ENCODE results near the gene PPHLN1. TPM values are rescaled to one million over a fixed set of nuclear protein-coding genes. Genes with fewer than 3 reads are reported as not detected.

PPHLN1 gene
- total RNA-seq, 1 donor from 2014 or later = 57.2 TPM

DNA sequence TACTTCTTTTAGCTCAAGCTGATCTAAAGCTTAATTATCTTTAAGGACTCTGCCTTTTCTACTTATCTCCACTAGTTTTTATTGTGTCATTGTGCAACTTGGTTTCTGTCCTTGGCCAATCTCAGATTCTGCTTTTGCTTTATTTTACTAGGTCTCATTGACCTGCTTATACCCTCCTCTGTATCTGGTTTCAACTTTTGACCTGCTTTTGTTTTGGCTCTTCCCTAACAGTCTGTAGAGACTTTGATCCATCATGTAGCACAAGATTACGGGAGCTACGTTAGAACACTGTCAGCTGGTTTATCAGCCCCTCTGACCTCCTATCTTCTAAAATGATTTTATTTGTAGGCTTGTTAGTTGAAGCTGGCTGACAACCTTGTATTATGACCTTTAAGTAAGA lies 43.7 kb upstream of the PPHLN1 start:
- H3K27me3 ChIP-seq (ENCODE audit: control insufficient read depth, insufficient read depth, low read length) = no peaks in the 10 kb centered on the region
- TF ChIP-seq, protein P1, sequence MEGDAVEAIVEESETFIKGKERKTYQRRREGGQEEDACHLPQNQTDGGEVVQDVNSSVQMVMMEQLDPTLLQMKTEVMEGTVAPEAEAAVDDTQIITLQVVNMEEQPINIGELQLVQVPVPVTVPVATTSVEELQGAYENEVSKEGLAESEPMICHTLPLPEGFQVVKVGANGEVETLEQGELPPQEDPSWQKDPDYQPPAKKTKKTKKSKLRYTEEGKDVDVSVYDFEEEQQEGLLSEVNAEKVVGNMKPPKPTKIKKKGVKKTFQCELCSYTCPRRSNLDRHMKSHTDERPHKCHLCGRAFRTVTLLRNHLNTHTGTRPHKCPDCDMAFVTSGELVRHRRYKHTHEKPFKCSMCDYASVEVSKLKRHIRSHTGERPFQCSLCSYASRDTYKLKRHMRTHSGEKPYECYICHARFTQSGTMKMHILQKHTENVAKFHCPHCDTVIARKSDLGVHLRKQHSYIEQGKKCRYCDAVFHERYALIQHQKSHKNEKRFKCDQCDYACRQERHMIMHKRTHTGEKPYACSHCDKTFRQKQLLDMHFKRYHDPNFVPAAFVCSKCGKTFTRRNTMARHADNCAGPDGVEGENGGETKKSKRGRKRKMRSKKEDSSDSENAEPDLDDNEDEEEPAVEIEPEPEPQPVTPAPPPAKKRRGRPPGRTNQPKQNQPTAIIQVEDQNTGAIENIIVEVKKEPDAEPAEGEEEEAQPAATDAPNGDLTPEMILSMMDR (IDR thresholded peaks at IDR 0.05; ENCODE audit: insufficient read depth, low read length, poor library complexity, severe bottlenecking) = no peak
- H3K4me3 ChIP-seq (ENCODE audit: low read depth, low read length) = no peak overlapping the region
- no peaks in the 10 kb centered on the region for H3K36me3 ChIP-seq (ENCODE audit: control insufficient read depth, insufficient read depth, low read length)
- DNase-seq (ENCODE audit: low read depth) = no peak

DNA sequence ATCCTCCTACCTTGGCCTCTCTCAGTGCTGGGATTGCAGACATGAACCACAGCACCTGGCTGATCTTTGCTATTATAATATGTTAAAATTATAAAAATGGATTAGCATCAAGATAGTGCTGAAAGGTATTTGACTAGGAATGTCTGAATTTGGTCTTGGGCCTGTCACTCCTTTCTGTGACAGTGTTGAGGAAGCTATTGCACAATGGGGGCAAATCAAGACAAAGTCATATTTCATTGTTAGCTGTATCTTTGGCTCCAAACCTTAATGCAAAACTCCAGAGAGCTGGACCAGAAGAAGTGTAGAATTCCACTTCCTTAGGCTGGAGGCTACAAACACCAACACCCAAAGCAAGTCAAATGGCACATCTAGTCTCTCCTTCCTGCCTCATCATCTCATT lies 42.2 kb upstream of the PPHLN1 start:
- no peaks in the 10 kb centered on the region for H3K36me3 ChIP-seq (ENCODE audit: control insufficient read depth, insufficient read depth, low read length)
- no peak for DNase-seq (ENCODE audit: low read depth)
- TF ChIP-seq, protein P1 (IDR thresholded peaks at IDR 0.05; ENCODE audit: insufficient read depth, low read length, poor library complexity, severe bottlenecking) = no peak

DNA sequence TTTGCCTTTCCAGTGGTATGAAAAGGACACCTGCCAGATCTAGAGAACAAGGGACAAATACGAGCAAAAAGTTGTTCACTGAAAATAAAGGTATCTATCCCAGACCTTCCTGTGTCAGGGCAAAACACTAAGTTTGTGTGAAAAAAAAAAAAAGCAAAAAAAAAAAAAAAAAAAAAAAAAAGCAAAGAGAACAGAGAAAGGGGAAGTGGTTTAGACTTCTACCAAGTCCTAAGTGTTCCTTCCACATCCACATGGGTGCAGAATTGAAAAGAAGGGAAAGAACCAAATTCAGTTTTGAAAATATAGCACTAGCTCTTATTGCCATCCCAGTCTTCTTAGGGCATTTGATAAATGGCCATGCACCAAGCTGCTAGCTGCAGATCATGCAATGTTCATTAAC lies 41.8 kb upstream of the PPHLN1 start:
- TF ChIP-seq, protein P1 (IDR thresholded peaks at IDR 0.05; ENCODE audit: insufficient read depth, low read length, poor library complexity, severe bottlenecking) = no peak
- DNase-seq (ENCODE audit: low read depth) = no peak
- H3K36me3 ChIP-seq (ENCODE audit: control insufficient read depth, insufficient read depth, low read length) = no peaks in the 10 kb centered on the region
- H3K27me3 ChIP-seq (ENCODE audit: control insufficient read depth, insufficient read depth, low read length) = no peaks in the 10 kb centered on the region
- H3K4me3 ChIP-seq (ENCODE audit: low read depth, low read length) = no peak overlapping the region

More for the DNA sequence above, 42.2 kb upstream of the PPHLN1 start:
- Histone ChIP-seq H3K4me3 (ENCODE audit: low read depth, low read length) (no peak overlapping the region), H3K27me3 (ENCODE audit: control insufficient read depth, insufficient read depth, low read length) (no peaks in the 10 kb centered on the region)

DNA sequence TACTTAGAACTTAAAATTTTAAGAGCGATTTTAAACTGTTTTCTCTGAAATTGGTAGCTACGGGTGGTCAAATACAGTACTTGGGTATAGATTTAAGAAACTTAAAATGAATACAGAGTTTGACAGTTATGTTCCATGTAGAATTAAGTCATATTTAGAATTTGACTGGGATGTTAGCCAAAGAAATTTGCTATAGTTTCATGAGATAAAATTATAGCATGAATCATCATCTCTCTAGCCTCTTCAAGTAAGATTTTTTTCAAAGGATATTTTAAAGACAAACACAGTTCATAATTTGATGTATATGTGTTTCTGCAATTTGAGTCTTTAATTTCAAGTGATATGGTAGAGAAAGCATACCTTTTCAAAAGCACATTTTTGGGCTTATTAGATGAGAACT lies 41.1 kb upstream of the PPHLN1 start:
- H3K36me3 ChIP-seq (ENCODE audit: control insufficient read depth, insufficient read depth, low read length) = no peaks in the 10 kb centered on the region
- no peaks in the 10 kb centered on the region for H3K27me3 ChIP-seq (ENCODE audit: control insufficient read depth, insufficient read depth, low read length)
- TF ChIP-seq, protein P1 (IDR thresholded peaks at IDR 0.05; ENCODE audit: insufficient read depth, low read length, poor library complexity, severe bottlenecking) = no peak
- DNase-seq (ENCODE audit: low read depth) = no peak
- no peak overlapping the region for H3K4me3 ChIP-seq (ENCODE audit: low read depth, low read length)

DNA sequence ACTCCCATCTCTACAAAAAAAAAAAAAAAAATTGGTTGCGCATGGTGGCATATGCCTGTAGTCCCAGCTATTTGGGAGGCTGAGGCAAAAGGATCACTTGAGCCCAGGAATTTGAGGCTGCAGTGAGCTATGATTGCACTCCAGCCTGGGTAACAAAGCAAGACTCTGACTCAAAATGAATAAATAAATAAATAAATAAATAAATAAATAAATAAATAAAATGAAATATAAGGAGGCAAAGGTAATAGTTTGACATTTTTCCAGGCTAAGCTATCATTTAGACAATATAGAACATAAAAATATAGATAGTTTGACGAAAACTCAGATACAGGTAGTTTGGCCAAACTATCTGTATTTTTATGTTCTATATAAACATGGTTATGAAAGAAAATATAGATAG lies 40.5 kb upstream of the PPHLN1 start:
- DNase-seq (ENCODE audit: low read depth) = no peak
- Histone ChIP-seq H3K36me3 (ENCODE audit: control insufficient read depth, insufficient read depth, low read length) (no peaks in the 10 kb centered on the region), H3K4me3 (ENCODE audit: low read depth, low read length) (no peak overlapping the region)

DNA sequence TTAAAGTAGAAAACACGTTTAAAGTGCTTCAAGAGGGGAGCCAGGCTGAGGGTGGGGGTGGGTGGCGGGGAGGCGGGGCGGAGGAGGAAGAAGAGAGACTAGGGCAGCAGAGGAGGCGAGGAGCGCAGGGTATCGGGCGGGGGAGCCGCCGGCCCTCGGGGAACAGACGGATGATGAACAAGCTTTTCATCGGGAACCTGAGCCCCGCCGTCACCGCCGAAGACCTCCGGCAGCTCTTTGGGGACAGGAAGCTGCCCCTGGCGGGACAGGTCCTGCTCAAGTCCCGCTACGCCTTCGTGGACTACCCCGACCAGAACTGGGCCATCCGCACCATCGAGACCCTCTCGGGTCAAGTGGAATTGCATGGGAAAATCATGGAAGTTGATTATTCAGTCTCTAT lies 39.2 kb upstream of the PPHLN1 start:
- H3K4me3 ChIP-seq (ENCODE audit: low read depth, low read length) = no peak overlapping the region
- no peaks in the 10 kb centered on the region for H3K36me3 ChIP-seq (ENCODE audit: control insufficient read depth, insufficient read depth, low read length)
- no peak for DNase-seq (ENCODE audit: low read depth)
- no peaks in the 10 kb centered on the region for H3K27me3 ChIP-seq (ENCODE audit: control insufficient read depth, insufficient read depth, low read length)
- TF ChIP-seq, protein P1 (IDR thresholded peaks at IDR 0.05; ENCODE audit: insufficient read depth, low read length, poor library complexity, severe bottlenecking) = no peak

More for the DNA sequence above, 40.5 kb upstream of the PPHLN1 start:
- TF ChIP-seq, protein P1 (IDR thresholded peaks at IDR 0.05; ENCODE audit: insufficient read depth, low read length, poor library complexity, severe bottlenecking) = no peak
- H3K27me3 ChIP-seq (ENCODE audit: control insufficient read depth, insufficient read depth, low read length) = no peaks in the 10 kb centered on the region
